GM18507 (cell line): ENCODE results near the gene EPN2.

Experiments
- DNase-seq: peaks from one replicate; pipeline ENCODE4 v3.0.0; 2011; ENCODE audit warnings: low read depth; ENCODE audit not compliant: insufficient read length; ENCODE audit errors: extremely low spot score
- FAIRE-seq: peaks from 2 replicates; lab custom pipeline; 2011; peaks lifted over from hg19 to GRCh38; lab: Jason Lieb, UNC

Gene EPN2

DNA sequence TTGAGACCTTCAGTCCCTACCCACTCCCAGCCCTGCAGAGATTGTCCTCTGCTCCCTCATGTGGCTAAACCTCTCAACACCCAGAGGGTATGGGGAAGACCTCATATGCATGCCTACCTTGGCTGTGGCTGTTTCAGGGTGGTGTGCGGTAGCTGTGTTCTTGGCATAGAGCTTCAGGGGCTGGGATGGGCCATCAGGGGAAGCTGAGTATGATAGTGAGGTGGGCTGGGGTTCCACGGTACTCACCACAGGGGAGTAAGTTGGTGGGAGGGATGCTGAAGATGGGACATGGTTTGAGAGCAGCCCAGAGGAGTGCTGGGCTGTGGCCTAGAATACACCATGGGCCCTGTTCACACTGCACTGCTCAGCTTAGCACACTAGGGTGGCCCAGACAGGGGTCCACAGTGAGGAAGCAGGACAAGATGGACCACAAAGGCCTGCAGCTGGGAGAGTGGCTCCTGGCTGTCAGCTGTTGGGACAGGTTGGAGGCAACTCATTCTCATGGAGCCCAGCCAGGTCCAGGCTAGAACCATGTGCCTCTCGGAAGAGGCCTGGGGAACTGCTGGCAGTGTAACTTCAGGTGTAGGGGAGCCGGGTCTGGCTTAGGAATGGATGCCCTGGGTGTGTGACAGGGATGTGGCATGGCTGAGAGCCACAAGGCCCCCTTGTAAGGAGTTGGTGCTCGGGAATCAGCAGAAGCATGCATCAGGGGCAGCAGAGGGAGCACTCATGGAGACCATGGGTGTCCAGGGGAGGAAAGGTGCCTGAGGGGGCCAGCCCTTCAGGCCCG is 146.7 kb downstream of the EPN2 start:
- FAIRE-seq (no peak), DNase-seq (no peak)

DNA sequence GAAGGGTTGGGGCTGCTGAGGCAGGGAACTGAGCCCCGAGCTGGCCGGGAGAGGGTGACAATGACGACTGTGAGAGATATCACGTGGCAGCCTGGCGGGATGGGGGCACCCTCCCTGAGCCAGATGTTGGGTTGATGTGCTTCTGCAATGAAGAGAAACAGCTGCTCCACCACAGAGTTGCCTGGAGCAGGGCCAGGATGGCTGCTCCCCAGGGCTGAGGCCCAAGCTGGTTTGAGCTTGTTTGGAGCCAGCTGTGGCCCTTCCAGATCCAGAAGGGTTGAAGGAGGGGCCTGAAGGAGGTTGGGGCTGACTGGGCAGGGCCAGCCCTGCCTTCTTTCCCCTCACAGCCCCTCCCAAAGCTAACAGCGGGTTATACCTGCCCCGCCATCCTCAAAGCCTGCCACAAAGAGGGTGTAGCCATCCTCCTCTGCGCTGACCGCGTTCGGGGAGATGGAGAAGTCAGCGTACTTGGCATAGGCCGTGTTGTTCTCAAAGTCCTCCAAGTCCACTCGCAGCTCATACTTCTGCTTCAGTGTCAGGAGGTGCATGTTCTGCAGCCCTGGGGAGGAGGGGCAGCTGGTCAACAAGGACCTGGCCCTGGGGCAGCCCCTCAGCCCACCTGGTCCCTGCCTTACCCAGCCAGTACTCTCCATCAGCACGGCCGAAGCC is 147.7 kb downstream of the EPN2 start:
- DNase-seq (no peak), FAIRE-seq (no peak)

DNA sequence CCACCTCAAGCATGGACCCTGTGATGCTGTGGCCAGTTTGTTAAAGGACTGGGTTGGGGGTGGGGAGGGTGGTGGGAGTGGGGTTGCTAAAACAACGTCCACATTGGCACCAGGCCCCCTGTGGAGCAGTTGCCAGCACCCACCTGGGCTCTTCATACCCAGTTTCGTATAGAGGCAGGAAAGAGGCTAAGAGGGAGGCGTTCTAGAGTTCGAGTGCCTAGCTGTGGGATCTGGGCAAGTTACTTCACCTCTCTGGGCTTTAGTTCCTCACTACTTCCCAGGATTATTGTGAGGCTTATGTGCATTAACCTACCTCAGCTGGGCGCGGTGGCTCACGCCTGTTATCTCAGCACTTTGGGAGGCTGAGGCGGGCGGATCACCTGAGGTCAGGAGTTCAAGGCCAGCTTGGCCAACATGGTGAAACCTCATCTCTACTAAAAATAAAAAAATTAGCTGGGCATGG is 148.4 kb downstream of the EPN2 start:
- no peak for FAIRE-seq
- DNase-seq: no peak
